ACC112 (cell line): ENCODE measurements around the gene GAK.

Experiments used
- H2AFZ ChIP-seq: fragments of 200-600 bp; sonication (generic); one replicate; pipeline ENCODE4 v1.6.0; 2017; ENCODE audit warnings: antibody characterized with exemption, low read length; ENCODE audit not compliant: unreplicated experiment
- H3K27ac ChIP-seq: fragments of 200-600 bp; sonication (generic); 2 replicates; pipeline ENCODE4 v1.5.1; 2014; ENCODE audit warnings: low read depth, mild to moderate bottlenecking, antibody characterized with exemption, low read length, moderate library complexity
- H3K27me3 ChIP-seq: fragments of 200-600 bp; sonication (generic); 2 replicates; pipeline ENCODE4 v1.6.1; 2014; ENCODE audit warnings: mild to moderate bottlenecking, antibody characterized with exemption, low read length, moderate library complexity, mixed read lengths; ENCODE audit not compliant: insufficient read depth
- H3K36me3 ChIP-seq: fragments of 200-600 bp; sonication (generic); 2 replicates; pipeline ENCODE4 v1.6.1; 2016; ENCODE audit warnings: mild to moderate bottlenecking, antibody characterized with exemption, low read length, moderate library complexity, mixed read lengths; ENCODE audit not compliant: insufficient read depth
- H3K4me1 ChIP-seq: fragments of 200-600 bp; sonication (generic); one replicate; pipeline ENCODE4 v1.6.1; 2016; ENCODE audit warnings: low read length, mixed read lengths; ENCODE audit not compliant: insufficient read depth, unreplicated experiment, control insufficient read depth
- H3K4me3 ChIP-seq: fragments of 200-600 bp; sonication (generic); 2 replicates; pipeline ENCODE4 v1.5.1; 2014; ENCODE audit warnings: mild to moderate bottlenecking, low read depth, low read length
- H3K79me2 ChIP-seq: fragments of 200-600 bp; sonication (generic); one replicate; pipeline ENCODE4 v1.6.0; 2016; ENCODE audit warnings: low read length; ENCODE audit not compliant: control insufficient read depth, unreplicated experiment, insufficient read depth

The GAK gene

GRCh38 chr4:951186-951585, 19.1 kb upstream of the GAK start:
- no peak overlapping the region for H3K27ac ChIP-seq
- H3K4me1 ChIP-seq: no peaks in the 10 kb centered on the region
- H3K27me3 ChIP-seq: no peaks in the 10 kb centered on the region
- no peak overlapping the region for H2AFZ ChIP-seq
- no peaks in the 10 kb centered on the region for H3K79me2 ChIP-seq
- no peaks in the 10 kb centered on the region for H3K36me3 ChIP-seq
- H3K4me3 ChIP-seq: no peak overlapping the region

GRCh38 chr4:950136-951020, 18.3 kb upstream of the GAK start:
- H3K27me3 ChIP-seq: no peaks in the 10 kb centered on the region
- no peaks in the 10 kb centered on the region for H3K36me3 ChIP-seq
- no peak overlapping the region for H3K4me3 ChIP-seq

GRCh38 chr4:949656-950055, 17.5 kb upstream of the GAK start:
- H2AFZ ChIP-seq: no peak overlapping the region
- H3K36me3 ChIP-seq: no peaks in the 10 kb centered on the region
- H3K27me3 ChIP-seq: no peaks in the 10 kb centered on the region
- no peaks in the 10 kb centered on the region for H3K4me1 ChIP-seq
- H3K4me3 ChIP-seq: no peak overlapping the region
- no peaks in the 10 kb centered on the region for H3K79me2 ChIP-seq
- no peak overlapping the region for H3K27ac ChIP-seq

More at GRCh38 chr4:950136-951020, 18.3 kb upstream of the GAK start:
- Histone ChIP-seq H3K79me2 (no peaks in the 10 kb centered on the region), H2AFZ (no peak overlapping the region), H3K4me1 (no peaks in the 10 kb centered on the region), H3K27ac (no peak overlapping the region)

- Histone ChIP-seq H3K36me3 (no peaks in the 10 kb centered on the region), H3K4me3 (no peak overlapping the region), H3K27me3 (no peaks in the 10 kb centered on the region), H3K4me1 (no peaks in the 10 kb centered on the region), H2AFZ (no peak overlapping the region), H3K27ac (no peak overlapping the region), H3K79me2 (no peaks in the 10 kb centered on the region)
Observed at GRCh38 chr4:948936-949300, 16.8 kb upstream of the GAK start.

- H3K4me1 ChIP-seq: no peaks in the 10 kb centered on the region
- no peaks in the 10 kb centered on the region for H3K27me3 ChIP-seq
- no peak overlapping the region for H3K4me3 ChIP-seq
- no peak overlapping the region for H2AFZ ChIP-seq
- H3K79me2 ChIP-seq: no peaks in the 10 kb centered on the region
- H3K36me3 ChIP-seq: no peaks in the 10 kb centered on the region
- H3K27ac ChIP-seq: no peak overlapping the region
Observed at GRCh38 chr4:948101-948935, 16.2 kb upstream of the GAK start.

GRCh38 chr4:947491-947971, 15.4 kb upstream of the GAK start:
- H3K4me1 ChIP-seq: no peaks in the 10 kb centered on the region
- H3K36me3 ChIP-seq: no peaks in the 10 kb centered on the region
- H3K79me2 ChIP-seq: no peaks in the 10 kb centered on the region
- no peaks in the 10 kb centered on the region for H3K27me3 ChIP-seq
- H2AFZ ChIP-seq: no peak overlapping the region
- no peak overlapping the region for H3K27ac ChIP-seq
- no peak overlapping the region for H3K4me3 ChIP-seq

GRCh38 chr4:946517-947471, 14.7 kb upstream of the GAK start:
- no peaks in the 10 kb centered on the region for H3K27me3 ChIP-seq
- H3K4me1 ChIP-seq: no peaks in the 10 kb centered on the region
- H3K79me2 ChIP-seq: no peaks in the 10 kb centered on the region
- H2AFZ ChIP-seq: no peak overlapping the region
- no peak overlapping the region for H3K27ac ChIP-seq
- no peaks in the 10 kb centered on the region for H3K36me3 ChIP-seq
- no peak overlapping the region for H3K4me3 ChIP-seq

GRCh38 chr4:946103-946450, 14.0 kb upstream of the GAK start:
- H3K4me3 ChIP-seq: no peak overlapping the region
- H3K4me1 ChIP-seq: no peaks in the 10 kb centered on the region
- H3K27me3 ChIP-seq: no peaks in the 10 kb centered on the region
- no peaks in the 10 kb centered on the region for H3K36me3 ChIP-seq
- no peaks in the 10 kb centered on the region for H3K79me2 ChIP-seq
- H3K27ac ChIP-seq: no peak overlapping the region
- H2AFZ ChIP-seq: no peak overlapping the region

- no peak overlapping the region for H3K4me3 ChIP-seq
- no peaks in the 10 kb centered on the region for H3K4me1 ChIP-seq
- H3K79me2 ChIP-seq: no peaks in the 10 kb centered on the region
- no peaks in the 10 kb centered on the region for H3K27me3 ChIP-seq
- H2AFZ ChIP-seq: no peak overlapping the region
- H3K36me3 ChIP-seq: no peaks in the 10 kb centered on the region
- H3K27ac ChIP-seq: no peak overlapping the region
Observed at GRCh38 chr4:945274-946102, 13.4 kb upstream of the GAK start.
